GM15510 (cell line): ENCODE measurements around the gene PRR14L.

Experiments used
- POLR2A ChIP-seq: IDR thresholded peaks from 3 replicates; pipeline ENCODE4 v1.6.1; 2011; ENCODE audit warnings: borderline replicate concordance; ENCODE audit not compliant: insufficient read length; ENCODE audit errors: extremely low read depth

The PRR14L gene

DNA sequence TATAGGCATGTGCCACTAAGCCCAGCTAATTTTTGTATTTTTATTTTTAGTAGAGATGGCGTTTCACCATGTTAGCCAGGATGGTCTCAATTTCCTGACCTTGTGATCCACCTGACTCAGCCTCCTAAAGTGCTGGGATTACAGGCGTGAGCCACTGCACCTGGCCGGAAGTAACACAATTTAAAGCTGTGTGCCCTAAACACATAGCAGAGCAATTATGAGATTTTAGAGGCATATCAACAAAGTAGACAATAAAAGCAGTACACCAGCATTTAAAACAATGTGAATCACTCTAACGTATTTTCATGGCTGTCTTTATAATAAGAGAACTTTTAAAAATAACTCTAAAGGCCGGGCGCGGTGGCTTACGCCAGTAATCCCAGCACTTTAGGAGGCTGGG is 42.4 kb downstream of the PRR14L start:
- TF ChIP-seq POLR2A, result no peak

DNA sequence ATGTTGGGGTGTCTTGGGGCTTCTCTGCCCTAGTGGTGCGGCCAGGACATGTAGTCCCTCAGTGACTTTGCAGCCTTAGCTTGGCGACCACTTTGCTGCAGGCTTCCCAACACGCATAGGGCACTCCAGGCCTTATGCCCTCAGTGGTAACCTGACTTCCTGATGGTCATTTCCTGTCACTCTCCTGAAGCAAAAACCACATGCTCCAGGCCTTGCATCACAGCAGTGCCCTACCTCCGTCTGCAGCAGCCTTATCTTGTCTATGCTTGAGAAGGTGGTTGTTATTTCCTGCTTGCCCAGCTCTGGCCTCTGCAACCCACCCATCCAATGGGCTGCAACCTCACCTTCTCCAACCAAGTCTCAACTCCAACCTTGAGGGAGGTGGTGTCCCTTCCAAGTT is 54.5 kb downstream of the PRR14L start:
- TF ChIP-seq POLR2A, result no peak

DNA sequence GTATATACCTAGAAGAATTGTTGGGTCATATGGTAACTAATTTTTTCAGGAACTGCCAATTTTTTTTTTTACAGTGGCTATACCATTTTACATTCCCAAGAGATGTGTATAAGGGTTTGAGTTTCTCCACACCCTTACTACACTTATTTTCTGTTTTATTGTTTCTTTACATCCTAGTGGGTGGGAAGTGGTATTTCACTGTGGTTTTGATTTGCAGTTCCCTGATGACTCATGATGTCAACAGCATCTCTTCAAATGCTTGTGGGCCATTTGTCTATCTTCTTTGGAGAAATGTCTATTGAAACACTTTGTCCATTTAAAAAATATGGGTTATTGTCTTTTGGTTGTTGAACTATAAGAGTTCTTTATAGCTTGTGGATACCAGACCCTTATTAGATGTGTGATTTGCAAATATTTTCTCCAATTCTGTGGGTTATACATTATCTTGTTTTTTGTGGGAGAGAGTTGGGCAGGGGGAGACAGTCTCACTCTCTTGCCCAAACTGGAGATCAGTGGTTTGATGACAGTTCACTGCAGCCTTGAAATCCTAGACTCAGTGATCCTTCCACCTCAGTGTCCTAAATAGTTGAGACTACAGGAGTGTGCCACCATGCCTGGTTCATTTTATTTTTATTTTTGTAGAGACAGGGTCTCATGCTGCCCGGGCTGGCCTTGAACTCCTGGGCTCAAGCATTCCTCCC is 57.6 kb downstream of the PRR14L start:
- TF ChIP-seq POLR2A, result no peak

DNA sequence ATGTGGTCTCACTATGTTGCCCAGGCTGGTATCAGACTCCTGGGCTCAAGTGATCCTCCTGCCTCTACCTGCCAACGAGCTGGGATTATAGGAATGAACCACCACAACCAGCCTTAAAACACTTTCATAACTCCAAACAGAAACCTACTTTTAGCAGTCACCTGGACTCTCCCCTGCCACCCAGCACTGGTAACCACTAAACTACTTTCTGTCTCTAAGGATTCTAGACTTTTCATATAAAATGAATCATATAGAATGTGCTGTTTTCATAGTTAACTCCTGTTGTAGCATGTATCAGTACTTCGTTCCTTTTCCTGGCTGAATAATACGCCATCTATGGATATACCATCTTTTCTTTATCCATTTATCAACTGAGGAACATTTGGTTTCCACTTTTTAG is 58.5 kb downstream of the PRR14L start:
- no peak for TF ChIP-seq POLR2A

DNA sequence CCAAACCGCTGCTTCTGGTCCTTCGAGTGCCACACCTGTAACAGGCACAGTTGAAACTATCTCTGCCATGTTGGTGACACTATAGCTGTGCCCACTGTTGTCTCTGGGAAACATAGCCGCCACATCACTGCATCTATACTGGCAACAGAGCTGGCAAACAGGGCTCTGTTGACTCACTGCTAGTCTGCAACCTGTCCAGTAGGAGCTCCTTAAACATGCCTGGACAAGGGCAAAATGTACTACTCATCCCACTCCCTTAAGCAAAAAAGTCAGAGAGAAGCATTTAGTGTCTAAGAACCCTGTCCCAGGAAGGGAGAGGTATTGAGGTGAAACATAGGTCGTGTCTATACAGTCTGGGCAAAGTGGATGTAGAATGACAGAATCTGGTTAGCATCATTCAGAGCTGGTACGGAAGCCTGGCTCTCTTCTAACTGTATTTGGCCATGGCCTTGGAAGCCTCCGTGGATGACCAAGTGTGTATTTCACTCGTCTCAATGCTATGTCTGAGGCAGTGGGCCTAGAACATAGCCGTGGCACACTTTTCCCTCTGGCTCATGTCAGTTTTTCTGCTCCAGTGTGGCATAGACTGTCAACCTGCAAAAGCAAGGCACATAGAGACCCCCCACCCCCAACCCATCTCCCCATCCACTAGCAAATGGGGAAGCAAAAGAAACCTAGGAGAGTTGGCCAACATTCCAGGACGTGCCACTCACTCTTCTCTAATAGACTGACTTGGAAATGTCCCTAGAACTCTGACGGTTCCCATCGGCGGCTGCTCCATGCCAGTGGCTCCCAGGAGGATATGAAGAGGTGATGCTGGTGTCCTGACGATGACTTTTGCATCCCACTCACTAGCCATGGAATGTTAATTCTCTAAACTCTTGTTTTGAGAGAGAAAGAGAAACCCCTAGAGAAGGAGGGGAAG is 66.5 kb downstream of the PRR14L start:
- no peak for TF ChIP-seq POLR2A

DNA sequence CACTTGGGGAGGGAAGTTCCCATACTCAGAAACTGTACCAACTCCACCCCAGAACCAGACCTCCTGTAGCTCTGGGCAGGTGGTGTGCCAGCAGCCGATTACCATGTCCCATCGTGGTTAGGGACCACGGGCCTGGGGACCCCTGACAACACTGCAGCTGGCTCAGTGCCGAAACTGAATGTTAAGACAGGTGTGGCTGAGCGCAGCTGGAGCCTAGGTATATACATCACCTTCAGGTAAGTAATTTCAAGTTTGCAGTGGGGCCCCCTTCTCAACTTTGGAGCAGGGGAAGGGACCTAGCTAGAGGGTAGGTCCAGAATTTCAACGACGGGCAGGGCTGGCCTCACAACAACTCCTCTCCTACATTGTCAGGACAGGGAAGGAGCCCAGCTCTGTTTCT is 67.2 kb downstream of the PRR14L start:
- TF ChIP-seq POLR2A, result no peak

DNA sequence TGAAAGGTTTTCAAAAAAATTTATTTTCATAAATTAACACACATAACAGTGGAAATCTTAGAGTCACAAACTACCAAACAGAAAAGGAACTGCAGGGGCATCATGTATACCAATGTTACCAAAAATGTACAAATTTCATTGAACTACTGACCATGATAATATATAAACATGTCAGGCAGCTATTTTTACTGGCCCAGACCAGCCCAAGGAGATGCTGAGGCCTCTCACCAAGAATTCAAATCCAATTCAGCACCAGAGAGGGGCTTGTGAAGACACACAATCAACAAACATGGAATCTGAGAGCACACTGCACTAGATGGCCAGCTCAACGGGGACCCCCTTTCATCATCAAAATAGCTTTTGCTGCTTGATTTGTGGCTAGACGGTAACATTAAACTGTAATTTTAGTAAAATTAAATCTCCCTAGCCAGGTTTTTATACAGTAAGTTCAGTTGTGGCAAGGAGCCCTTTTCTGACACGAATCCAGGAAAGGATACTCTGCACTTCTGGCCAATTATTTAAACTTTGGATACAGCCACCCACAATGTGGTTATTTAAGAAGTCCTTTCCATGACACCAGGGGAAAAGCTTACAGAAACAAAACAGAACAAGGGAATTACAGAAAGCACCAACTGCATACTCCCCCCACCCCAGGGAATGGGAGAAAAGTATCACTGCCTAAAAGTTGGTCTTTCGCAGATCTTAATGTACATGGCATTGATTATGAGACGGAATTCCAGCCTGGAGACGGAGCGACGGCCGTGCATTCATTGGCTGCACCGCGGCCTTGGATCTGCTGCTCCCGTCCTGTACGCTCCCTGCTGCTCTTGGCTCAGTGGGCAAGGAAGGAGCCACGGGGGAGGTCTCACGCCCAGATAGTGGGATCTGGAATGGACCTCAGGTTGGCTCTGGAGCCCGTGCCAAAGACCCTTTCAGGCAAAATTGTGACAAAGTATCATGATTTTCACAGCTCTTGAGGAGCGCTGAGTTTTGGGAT is 68.3 kb downstream of the PRR14L start:
- no peak for TF ChIP-seq POLR2A

DNA sequence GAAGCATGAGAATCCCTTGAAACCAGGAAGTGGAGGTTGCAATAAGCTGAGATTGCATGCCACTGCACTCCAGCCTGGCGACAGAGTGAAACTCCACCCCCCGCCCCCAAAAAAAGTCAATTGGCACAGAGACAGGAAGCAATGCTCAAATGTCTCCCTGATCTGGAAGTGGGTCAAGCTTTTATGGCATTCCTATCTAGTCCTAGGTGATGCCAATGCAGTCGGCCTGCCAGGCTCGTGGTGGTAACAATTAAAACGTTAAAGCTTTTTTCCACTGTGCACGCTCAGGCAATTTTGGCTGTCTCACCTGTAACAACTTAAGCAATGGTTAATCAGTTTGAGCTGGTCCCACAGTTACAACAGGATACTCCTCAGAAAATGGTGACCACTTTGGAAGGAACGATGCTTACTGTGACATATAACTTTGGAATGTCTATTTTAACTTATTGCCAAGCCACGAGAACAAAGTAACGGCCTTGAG is 69.0 kb downstream of the PRR14L start:
- TF ChIP-seq POLR2A, result no peak

DNA sequence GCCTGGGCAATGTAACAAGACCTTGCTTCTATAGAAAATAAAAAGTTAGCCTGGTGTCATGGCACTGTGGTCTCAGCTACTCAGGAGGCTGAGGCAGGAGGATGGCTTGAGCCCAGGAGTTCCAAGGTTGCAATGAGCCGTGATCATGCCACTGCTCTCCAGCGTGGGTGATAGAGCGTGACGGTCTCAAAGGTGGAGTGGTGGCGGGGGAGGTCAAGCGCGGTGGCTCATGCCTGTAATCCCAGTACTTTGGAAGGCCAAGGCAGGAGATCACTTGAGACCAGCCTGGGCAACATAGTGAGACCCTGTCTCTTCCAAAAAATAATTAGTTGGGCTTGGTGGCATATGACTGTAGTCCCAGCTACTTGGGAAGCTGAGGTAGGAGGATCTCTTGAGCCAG is 71.2 kb downstream of the PRR14L start:
- no peak for TF ChIP-seq POLR2A

DNA sequence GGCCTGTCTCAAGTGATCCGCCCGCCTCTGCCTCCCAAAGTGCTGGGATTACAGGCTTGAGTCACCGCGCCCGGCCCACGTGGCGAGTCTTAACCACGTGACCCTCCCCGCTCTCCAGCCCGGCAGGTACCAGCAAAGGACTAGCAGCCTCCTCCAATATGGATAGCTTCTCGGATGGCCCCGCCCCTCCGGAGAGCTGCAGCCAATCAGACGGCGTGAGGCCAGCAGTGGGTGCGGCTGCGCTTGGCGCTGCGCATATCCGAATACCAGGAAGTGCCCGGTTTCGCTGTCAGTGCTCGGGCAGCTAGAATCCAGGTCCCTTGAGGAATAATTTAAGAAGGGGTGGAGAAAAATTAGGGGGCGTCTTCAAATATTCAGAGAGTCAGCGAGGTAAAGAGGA is 73.2 kb downstream of the PRR14L start:
- TF ChIP-seq POLR2A, result peak; percentile 63

DNA sequence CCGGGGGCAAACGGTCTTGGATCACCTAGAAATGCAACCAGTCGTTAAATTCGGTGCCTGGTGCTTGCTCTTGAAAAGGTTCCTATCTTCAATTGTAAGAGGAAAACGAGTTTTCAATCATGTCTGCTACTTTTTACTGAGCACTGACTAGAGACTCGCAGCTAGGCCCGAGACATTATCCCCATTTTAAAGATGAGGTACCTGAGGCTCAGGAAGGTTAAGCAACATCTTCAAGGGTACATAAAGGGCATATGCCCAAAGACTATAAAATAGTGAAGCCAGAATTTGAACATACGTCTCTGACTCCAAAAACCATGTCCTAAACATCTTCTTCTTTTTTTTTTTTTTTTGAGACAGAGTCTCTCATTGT is 87.3 kb downstream of the PRR14L start:
- no peak for TF ChIP-seq POLR2A

DNA sequence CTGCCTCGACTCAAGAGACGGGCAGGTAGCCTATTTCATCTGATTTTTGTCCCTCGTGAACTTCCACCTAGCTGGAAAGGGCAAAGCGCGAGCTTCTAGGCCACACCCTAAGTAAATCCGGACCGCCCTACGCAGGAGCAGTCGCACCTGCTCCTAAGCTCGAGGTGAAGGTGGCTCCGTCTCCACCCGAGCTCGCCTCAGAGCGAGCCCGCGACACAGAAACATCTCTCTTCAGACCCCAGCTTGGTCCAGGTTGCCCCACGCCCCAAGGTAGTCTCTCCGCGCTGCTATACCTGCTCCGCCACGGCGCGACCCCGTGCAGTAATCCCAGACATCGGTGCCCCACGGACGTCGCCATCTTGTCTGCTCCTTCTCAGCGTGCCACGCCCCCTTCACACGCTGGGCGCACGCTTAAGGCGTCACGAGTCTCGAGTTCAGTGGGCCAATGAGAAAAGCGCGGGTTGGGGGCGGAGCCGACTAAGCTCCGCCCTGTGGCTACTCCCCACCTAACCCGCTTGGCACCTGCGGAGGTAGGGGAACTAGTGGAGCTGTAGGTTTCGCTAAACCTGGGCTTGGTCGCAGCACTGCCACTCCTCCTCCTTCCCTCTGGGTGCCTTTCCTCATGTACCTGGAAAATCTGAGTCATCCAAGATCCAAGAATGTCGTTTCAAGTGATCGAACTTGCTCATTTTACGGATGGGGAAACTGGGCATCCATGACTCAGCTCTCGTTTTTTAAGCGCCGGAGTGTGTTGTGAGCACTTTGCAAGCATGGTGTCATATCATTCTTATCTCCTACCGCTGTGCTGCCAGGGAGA is 87.9 kb downstream of the PRR14L start, which contains the start of gene PISD:
PISD (minus strand) TSS at position 365 of the 817 bp plus-strand sequence; CDS start at position 358, 7 bp downstream.
- peak; percentile 76 for TF ChIP-seq POLR2A

DNA sequence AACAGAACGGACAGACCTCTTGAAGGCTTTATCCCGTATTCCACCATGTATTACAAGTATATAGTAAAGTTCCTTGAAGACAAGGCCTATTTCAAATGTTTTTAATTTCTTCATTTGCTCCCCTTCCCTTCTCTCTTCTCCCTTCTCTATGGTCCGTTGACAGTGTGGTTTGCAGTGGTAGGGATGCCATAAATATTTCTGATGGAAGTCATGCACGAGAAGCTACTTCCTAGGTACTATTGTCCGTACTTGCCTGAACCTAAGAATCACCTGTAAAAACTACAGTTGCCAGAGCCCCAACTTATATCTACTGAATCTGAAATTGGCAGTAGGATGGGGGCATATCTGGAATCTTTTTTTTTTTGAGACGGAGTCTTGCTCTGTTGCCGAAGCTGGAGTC is 90.7 kb downstream of the PRR14L start:
- TF ChIP-seq POLR2A, result no peak

DNA sequence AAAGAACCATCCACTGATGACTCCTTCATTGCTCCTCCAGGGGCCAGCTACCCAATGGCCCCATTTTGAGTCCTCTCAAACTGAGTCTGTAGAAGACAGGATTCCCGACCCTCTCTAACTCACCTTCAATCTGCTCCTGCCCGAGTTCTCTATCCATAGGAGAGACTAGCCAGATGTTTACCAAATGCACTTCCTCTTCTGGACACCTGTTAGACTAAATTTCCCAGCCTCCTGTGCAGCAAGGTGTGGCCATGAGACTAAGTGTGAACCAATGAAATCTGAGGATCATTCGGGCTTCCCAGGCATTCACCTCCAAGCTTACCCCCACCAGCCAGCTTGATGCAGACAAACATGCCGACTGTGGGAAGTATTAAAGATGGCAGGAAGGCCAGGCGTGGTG is 95.5 kb downstream of the PRR14L start:
- TF ChIP-seq POLR2A, result no peak
